Tibial artery (tissue), 4 donors: Measurements from ENCODE around the gene MYO6.
"Not testable (repeated sequence)": the region's sequence is repeated elsewhere in the genome, so short reads cannot be mapped to it uniquely, and the experiment has no call there.

Experiments used
- DNase-seq, 2 donors: peaks; one replicate each; pipeline ENCODE4 v3.0.0-alpha.2; 2019
- H3K27ac ChIP-seq, 2 donors: fragments of 200-600 bp; sonication (generic) in 1 of 2; 1 replicate in 1 of 2; 2 replicates in 1 of 2; pipeline ENCODE4 v1.5.1; 2018 to 2019; ENCODE audit warnings: mild to moderate bottlenecking in 1 of 2
- H3K27me3 ChIP-seq, 2 donors: fragments of 200-600 bp; sonication (generic) in 1 of 2; one replicate each; pipeline versions ENCODE4 v1.5.1 to v1.6.0; 2016 to 2019
- H3K36me3 ChIP-seq, 3 donors: fragments of 200-600 bp; sonication (generic) in 2 of 3; one replicate each; pipeline ENCODE4 v1.5.1; 2016 to 2019; ENCODE audit warnings: mild to moderate bottlenecking in 2 of 3
- H3K4me1 ChIP-seq, 4 donors: fragments of 200-600 bp; sonication (generic) in 2 of 4; 1 replicate in 3 of 4; 2 replicates in 1 of 4; pipeline ENCODE4 v1.5.1; 2016 to 2019
- H3K4me3 ChIP-seq, 2 donors: fragments of 200-600 bp; sonication (generic) in 1 of 2; 1 replicate in 1 of 2; 2 replicates in 1 of 2; pipeline ENCODE4 v1.5.1; 2018 to 2019; ENCODE audit warnings: mild to moderate bottlenecking in 2 of 2
- H3K9me3 ChIP-seq, 3 donors: fragments of 200-600 bp; sonication (generic) in 1 of 3; one replicate each; pipeline ENCODE4 v1.5.1; 2016 to 2019
- CTCF ChIP-seq, 2 experiments: fragments of 200-600 bp in 1 of 2; fragments of 450-650 bp in 1 of 2; IDR thresholded peaks; one replicate each; pipeline ENCODE4 v1.5.1; 2017 to 2019; ENCODE audit warnings: antibody characterized with exemption in 2 of 2, mild to moderate bottlenecking in 1 of 2, moderate library complexity in 1 of 2
- intact Hi-C: fragments of 100-400 bp; cut with DNase I; formaldehyde crosslinking; loops from one replicate; pipeline ENCODE4 v1.15.0; 2023; ENCODE audit warnings: low total_unique reads

The MYO6 gene

DNA sequence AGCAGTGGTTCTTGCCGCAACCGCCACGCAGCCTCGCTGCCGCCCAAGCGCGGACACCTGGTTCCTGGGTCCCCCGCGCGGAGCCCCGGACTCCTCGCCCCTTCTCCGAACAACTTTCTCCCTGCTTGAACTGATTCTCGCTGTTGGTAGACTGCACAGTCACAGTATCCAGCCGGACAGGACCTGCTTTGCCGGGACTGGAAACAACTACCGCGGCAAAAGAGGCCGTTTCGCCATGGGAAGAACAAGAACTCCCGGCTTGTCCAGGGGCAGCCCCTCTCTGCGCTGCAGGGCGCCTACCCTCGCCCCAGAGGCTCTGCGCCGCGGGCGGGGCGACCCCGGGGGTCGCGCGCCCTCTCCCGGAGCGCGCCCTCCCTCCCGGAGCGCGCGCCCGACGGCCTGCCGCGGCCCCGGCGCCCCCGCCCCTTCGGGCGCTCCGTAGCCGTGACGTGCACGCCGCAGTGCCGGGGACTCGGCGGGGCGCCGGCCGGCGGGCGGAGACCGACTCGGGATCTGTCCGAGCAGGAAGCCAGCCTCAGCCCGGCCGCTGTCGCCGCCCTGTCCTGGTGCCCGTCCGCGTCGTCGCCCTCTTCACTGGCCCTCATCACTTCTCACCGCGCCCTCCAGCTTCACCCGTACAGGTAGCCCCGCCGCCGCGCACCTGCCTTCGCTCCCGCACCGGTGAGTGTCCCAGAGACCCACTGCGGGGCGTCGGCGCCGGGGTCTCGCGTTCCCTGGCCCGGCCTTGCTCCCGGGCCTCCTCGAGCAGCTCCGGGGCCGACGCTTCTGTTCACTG lies at the start of gene MYO6:
Gene MYO6, plus strand, starts transcription at position 497 of the 796 bp plus-strand sequence. CDS start 68,309 bp downstream, outside the sequence.
- intact Hi-C loops, result no loop called here
- no peak for TF ChIP-seq CTCF (IDR thresholded peaks at IDR 0.05)
- peaks cover 0 to 29% (median 13%) of the 10 kb centered on the region in 4 donors for H3K4me1 ChIP-seq
- H3K27ac ChIP-seq, result peak within 1 kb of the TSS; percentile 76 to 94
- H3K27me3 ChIP-seq, result no peaks in the 10 kb centered on the region
- H3K9me3 ChIP-seq, result no peaks in the 10 kb centered on the region
- peak within 1 kb of the TSS; percentile 97 to 98 for H3K4me3 ChIP-seq
- H3K36me3 ChIP-seq, result no peaks in the 10 kb centered on the region
- peak; percentile 60 to 82 for DNase-seq

DNA sequence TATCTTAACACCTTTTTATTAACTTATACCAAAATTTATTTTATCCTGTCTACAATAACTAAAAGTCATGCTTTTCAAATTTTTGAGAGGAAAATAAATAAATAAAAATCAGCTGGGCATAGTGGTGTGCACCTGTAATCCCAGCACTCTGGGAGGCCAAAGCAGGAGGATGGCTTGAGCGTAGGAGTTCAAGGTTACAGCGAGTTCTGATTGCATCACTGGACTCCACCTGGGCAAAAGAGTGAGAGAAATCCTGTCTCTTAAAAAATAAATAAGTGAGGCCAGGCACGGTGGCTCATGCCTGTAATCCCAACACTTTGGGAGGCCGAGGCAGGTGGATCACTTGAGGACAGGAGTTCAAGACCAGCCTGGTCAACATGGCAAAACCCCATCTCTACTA lies 40.7 kb upstream of the MYO6 start:
- intact Hi-C loops, H3K4me3 ChIP-seq, H3K27me3 ChIP-seq, H3K9me3 ChIP-seq, H3K4me1 ChIP-seq, H3K27ac ChIP-seq, DNase-seq: not testable (repeated sequence)
- peaks cover 40 to 70% (median 66%) of the 10 kb centered on the region in 3 donors for H3K36me3 ChIP-seq

DNA sequence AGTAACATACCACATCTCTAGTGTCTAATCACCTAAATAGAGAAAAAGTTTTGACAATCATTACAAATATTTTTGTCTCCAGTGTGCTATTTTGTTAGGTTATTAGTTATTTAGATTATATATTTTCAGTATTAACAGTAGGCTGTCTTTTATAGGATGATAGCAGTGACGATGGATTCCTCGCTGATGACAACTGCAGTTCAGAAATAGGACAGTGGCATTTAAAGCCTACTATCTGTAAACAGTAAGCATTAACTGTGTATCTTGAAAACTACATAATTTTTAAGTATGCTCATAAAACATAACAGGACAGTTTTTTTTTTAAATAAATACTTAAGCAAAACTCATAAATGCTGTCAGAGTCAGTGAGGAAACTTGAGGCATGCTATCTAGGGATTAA lies 37.9 kb upstream of the MYO6 start:
- intact Hi-C loops, result no loop called here
- no peak overlapping the region for H3K27ac ChIP-seq
- DNase-seq, result no peak
- no peaks in the 10 kb centered on the region for H3K9me3 ChIP-seq
- no peaks in the 10 kb centered on the region for H3K27me3 ChIP-seq
- H3K4me3 ChIP-seq, result no peak overlapping the region
- H3K4me1 ChIP-seq, result no peaks in the 10 kb centered on the region
- TF ChIP-seq CTCF (IDR thresholded peaks at IDR 0.05), result no peak
- peaks cover 52 to 77% (median 76%) of the 10 kb centered on the region in 3 donors for H3K36me3 ChIP-seq

- H3K4me1 ChIP-seq, result no peaks in the 10 kb centered on the region
- intact Hi-C loops, result no loop called here
- TF ChIP-seq CTCF (IDR thresholded peaks at IDR 0.05), result no peak
- no peak overlapping the region for H3K4me3 ChIP-seq
- no peak overlapping the region for H3K27ac ChIP-seq
- no peak for DNase-seq
- no peaks in the 10 kb centered on the region for H3K9me3 ChIP-seq
- peaks cover 28 to 33% (median 31%) of the 10 kb centered on the region in 3 donors for H3K36me3 ChIP-seq
- H3K27me3 ChIP-seq, result no peaks in the 10 kb centered on the region
These were observed 29.9 kb upstream of the MYO6 start for GRCh38 chr6:75719133-75719532.

GRCh38 chr6:75723382-75723781 lies 25.7 kb upstream of the MYO6 start:
- Histone ChIP-seq H3K4me3 (no peak overlapping the region), H3K9me3 (no peaks in the 10 kb centered on the region), H3K27ac (no peak overlapping the region), H3K36me3 (peaks cover 0 to 7% (median 0%) of the 10 kb centered on the region in 3 donors), H3K27me3 (no peaks in the 10 kb centered on the region), H3K4me1 (no peaks in the 10 kb centered on the region)
- no peak for TF ChIP-seq CTCF (IDR thresholded peaks at IDR 0.05)
- intact Hi-C loops, result no loop called here
- DNase-seq, result no peak

DNA sequence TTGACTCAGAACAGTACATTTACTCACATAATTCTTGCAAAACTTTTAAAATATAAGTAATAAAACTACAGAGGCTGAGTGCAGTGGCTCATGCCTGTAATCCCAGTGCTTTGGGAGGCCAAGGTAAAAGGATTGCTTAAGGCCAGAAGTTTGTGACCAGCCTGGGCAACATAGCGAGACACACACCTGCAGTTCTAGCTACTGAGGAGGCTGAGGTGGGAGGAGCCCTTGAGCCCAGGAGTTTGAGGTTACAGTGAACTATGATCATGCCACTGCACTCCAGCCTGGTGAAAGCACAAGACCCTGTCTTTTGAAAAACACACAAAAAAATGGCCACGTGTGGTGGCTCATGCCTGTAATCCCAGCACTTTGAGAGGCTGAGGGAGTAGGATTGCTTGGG lies 21.8 kb upstream of the MYO6 start:
- DNase-seq, result no peak
- intact Hi-C loops, result no loop called here
- no peak for TF ChIP-seq CTCF (IDR thresholded peaks at IDR 0.05)

GRCh38 chr6:75731029-75731428 lies 18.0 kb upstream of the MYO6 start:
- H3K4me1 ChIP-seq, H3K36me3 ChIP-seq, H3K9me3 ChIP-seq, intact Hi-C loops, H3K27ac ChIP-seq, DNase-seq, H3K27me3 ChIP-seq, H3K4me3 ChIP-seq: not testable (repeated sequence)

More for the DNA sequence above, 21.8 kb upstream of the MYO6 start:
- Histone ChIP-seq H3K27ac (no peak overlapping the region), H3K4me1 (peaks cover 0 to 3% (median 0%) of the 10 kb centered on the region in 4 donors), H3K36me3 (no peaks in the 10 kb centered on the region), H3K4me3 (no peak overlapping the region), H3K9me3 (no peaks in the 10 kb centered on the region), H3K27me3 (no peaks in the 10 kb centered on the region)
